ENCODE measurements around the gene KIAA0825. TPM values are rescaled to one million over a fixed set of nuclear protein-coding genes. Genes with fewer than 3 reads are reported as not detected.
"Not testable (repeated sequence)": the region's sequence is repeated elsewhere in the genome, so short reads cannot be mapped to it uniquely, and the experiment has no call there.

Gene KIAA0825
- total RNA-seq, 4 donors from 2014 or later: 4.8 to 11.8 (median 7.2) TPM

- no peak for DNase-seq (ENCODE audit: low spot score in 2 of 2)
- Histone ChIP-seq H3K27me3 (no peaks in the 10 kb centered on the region), H3K36me3 (peaks cover 0 to 14% (median 0%) of the 10 kb centered on the region in 3 donors), H3K4me1 (no peaks in the 10 kb centered on the region), H3K27ac (no peak overlapping the region), H3K9me3 (peaks cover 0 to 11% (median 0%) of the 10 kb centered on the region in 4 donors), H3K4me3 (no peak overlapping the region)
- TF ChIP-seq EP300 (IDR thresholded peaks at IDR 0.05) (no peak), CTCF (IDR thresholded peaks at IDR 0.05) (no peak), POLR2A (IDR thresholded peaks at IDR 0.05) (no peak)
- 92 to 97% methylated on average over 7 of the region's 7 CpGs for WGBS, 2 donors
These were observed 23.0 kb downstream of the KIAA0825 start for GRCh38 chr5:94595281-94595840.

DNA sequence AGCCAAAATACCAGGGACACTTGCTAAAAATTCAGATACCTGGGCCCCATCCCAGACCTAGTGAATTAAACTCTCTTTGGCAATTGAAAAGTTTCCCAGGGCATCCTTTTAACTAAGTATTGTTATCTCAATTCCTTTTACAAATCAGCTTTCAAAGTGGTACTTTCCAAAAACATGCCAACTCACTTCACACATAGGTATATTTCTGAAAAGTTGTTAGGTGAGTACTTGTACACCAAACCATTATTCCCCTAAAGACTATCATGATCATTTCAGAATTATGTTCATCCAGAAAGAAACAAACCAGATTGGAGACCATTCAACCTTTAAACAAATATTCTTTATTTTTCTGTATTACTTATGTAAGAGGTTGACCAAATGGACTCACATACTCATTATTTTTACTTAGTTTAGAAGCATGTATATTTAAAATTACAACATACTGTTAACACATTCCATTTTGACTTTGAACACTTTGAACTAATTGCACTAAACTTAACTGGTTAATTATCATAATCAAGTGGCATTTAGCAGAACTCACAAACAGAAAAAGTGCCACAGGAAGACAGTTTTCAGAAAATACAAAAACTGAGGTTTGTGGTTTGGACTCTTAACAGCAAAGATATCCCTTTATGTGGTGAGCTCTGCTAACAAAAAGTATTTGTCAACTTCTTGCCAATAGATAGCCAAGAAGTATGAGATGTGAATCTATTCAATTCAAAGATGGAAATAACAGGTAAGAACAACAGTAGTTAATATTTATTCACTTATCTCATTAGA, 40.7 kb downstream of the KIAA0825 start:
- DNase-seq (ENCODE audit: low spot score in 2 of 2): no peak
- H3K4me1 ChIP-seq: no peaks in the 10 kb centered on the region

DNA sequence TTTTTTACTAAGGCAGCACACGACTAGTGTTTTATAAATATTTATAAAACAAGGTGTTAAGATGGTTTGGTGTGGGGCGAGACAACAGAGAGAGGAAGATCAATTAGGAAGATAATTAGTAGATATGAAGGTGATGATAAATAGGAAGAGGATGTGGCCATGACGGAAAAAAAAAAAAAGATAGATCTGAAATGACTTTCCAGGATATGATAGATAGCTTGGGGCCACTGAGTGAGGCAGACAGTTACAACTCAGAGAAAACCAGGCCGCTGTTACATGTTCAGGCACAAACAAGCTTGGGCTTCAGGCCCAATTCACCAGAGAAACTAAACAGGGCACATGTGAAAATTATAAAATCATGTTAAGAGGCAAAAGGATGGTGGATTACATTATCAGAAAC, 43.2 kb downstream of the KIAA0825 start:
- TF ChIP-seq CTCF (IDR thresholded peaks at IDR 0.05): no peak
- no peak for TF ChIP-seq POLR2A (IDR thresholded peaks at IDR 0.05)
- no peak for TF ChIP-seq EP300 (IDR thresholded peaks at IDR 0.05)
- 95 to 96% methylated on average over 4 of the region's 4 CpGs for WGBS, 2 donors
- no peak for DNase-seq (ENCODE audit: low spot score in 2 of 2)
- H3K27ac ChIP-seq: no peak overlapping the region
- H3K27me3 ChIP-seq: no peaks in the 10 kb centered on the region
- no peak overlapping the region for H3K4me3 ChIP-seq
- no peaks in the 10 kb centered on the region for H3K4me1 ChIP-seq
- H3K9me3 ChIP-seq: no peaks in the 10 kb centered on the region
- H3K36me3 ChIP-seq: no peaks in the 10 kb centered on the region

More for the DNA sequence above, 40.7 kb downstream of the KIAA0825 start:
- TF ChIP-seq POLR2A (IDR thresholded peaks at IDR 0.05) (no peak), CTCF (IDR thresholded peaks at IDR 0.05) (no peak), EP300 (IDR thresholded peaks at IDR 0.05) (no peak)
- no peak overlapping the region for H3K27ac ChIP-seq
- H3K36me3 ChIP-seq: no peaks in the 10 kb centered on the region
- no peak overlapping the region for H3K4me3 ChIP-seq
- no peaks in the 10 kb centered on the region for H3K9me3 ChIP-seq
- no peaks in the 10 kb centered on the region for H3K27me3 ChIP-seq

DNA sequence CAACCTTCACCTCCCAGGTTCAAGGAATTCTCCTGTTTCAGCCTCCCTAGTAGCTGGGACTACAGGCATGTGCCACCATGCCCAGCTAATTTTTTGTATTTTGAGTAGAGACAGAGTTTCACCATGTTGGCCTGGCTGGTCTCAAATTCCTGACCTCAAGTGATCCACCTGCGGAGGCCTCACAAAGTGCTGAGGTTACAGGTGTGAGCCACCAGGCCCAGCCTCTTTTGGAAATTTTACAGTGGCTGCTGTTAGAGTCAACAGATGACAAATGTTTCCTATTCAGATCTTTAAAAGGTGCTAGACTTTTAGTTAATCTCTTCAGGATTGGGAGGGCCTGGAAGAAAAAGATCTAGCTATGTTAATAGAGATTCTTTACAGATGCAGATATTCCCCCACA, 45.1 kb downstream of the KIAA0825 start:
- not testable (repeated sequence) for H3K27ac ChIP-seq; H3K27me3 ChIP-seq; H3K9me3 ChIP-seq; DNase-seq (ENCODE audit: low spot score in 2 of 2); H3K4me3 ChIP-seq; H3K4me1 ChIP-seq; H3K36me3 ChIP-seq
- 83 to 92% methylated on average over 1 of the region's 1 CpG for WGBS, 2 donors

DNA sequence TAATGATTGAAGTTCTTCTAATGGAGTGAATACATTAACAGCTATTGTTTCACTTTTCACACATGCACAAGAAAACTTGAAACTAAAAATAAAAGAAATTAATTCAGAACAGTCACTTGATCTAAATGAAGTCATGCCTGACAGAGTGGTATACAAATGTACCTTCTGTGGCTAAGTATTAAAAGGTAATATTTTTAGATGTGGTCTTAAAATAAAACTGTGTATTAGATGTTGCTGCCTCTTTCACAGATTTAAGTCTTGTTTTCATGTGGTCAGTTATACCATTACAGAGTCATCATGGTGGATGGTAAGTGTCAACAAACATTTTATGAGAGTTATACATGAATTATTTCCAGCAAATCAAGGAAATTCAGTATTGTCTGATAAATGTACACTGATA, 47.0 kb downstream of the KIAA0825 start:
- Histone ChIP-seq H3K27me3 (no peaks in the 10 kb centered on the region), H3K27ac (no peak overlapping the region), H3K36me3 (no peaks in the 10 kb centered on the region), H3K4me3 (no peak overlapping the region), H3K9me3 (no peaks in the 10 kb centered on the region), H3K4me1 (no peaks in the 10 kb centered on the region)
- TF ChIP-seq CTCF (IDR thresholded peaks at IDR 0.05): no peak
- no peak for TF ChIP-seq POLR2A (IDR thresholded peaks at IDR 0.05)
- TF ChIP-seq EP300 (IDR thresholded peaks at IDR 0.05): no peak
- no peak for DNase-seq (ENCODE audit: low spot score in 2 of 2)

Measured in tibial nerve (tissue), 4 donors.